Progenitor cell of endocrine pancreas (in vitro differentiated cells): ENCODE data around the gene IRF2BP2. TPM values are rescaled to one million over a fixed set of nuclear protein-coding genes. Genes with fewer than 3 reads are reported as not detected.

ENCODE experiments used
- DNase-seq: peaks from one replicate; pipeline ENCODE4 v3.0.0; 2021; ENCODE audit warnings: low spot score; ENCODE audit not compliant: unreplicated experiment
- H3K27ac Mint-ChIP-seq: 2 replicates; pipeline ENCODE4 v1.8.0; 2021; ENCODE audit warnings: mild to moderate bottlenecking, moderate library complexity, mixed read lengths
- H3K27me3 Mint-ChIP-seq: 2 replicates; pipeline ENCODE4 v1.8.0; 2021; ENCODE audit warnings: mixed read lengths
- H3K36me3 Mint-ChIP-seq: 2 replicates; pipeline ENCODE4 v1.8.0; 2022; ENCODE audit warnings: mixed read lengths; ENCODE audit not compliant: insufficient read depth
- H3K4me1 Mint-ChIP-seq: 2 replicates; pipeline ENCODE4 v1.8.0; 2021; ENCODE audit warnings: low read depth, mixed read lengths
- H3K4me3 Mint-ChIP-seq: 2 replicates; pipeline ENCODE4 v1.8.0; 2021; ENCODE audit warnings: low read depth, mild to moderate bottlenecking, moderate library complexity, mixed read lengths
- H3K9me3 Mint-ChIP-seq: 2 replicates; pipeline ENCODE4 v1.8.0; 2021; ENCODE audit warnings: low read depth, mixed read lengths
- total RNA-seq: library from RNA; stranded (reverse); gene quantifications from 2 replicates; pipeline ENCODE4 v1.2.1, GENCODE V29; 2021
- TF ChIP-seq, protein P1 (sequence below): fragments of 200-600 bp; sonication (generic); IDR thresholded peaks from one replicate; pipeline ENCODE4 v1.5.0; 2021; ENCODE audit warnings: antibody characterized with exemption, mild to moderate bottlenecking; ENCODE audit not compliant: unreplicated experiment

Gene IRF2BP2
- total RNA-seq, 1 donor from 2014 or later = 214 TPM

DNA sequence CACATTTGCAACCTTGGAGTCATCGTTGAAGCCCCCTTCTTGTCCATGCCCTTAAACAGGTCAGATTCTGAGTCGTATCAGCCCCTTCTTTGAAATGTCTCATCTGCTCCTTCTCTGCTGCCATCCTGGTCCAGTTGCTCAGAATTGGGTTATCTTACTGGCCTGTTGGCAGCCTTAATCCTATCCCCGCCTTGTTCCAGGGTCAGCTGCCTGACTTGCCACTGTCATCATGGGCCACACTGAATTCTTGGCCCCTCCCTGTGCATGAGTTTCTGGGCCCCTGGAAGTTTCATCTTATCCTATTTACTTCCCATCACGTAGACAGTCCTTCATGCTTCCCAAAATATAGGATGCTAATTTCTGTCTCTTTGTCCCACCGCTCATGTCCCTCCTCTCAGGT, 23.7 kb downstream of the IRF2BP2 start:
- no peaks in the 10 kb centered on the region for H3K9me3 Mint-ChIP-seq
- TF ChIP-seq, protein P1, sequence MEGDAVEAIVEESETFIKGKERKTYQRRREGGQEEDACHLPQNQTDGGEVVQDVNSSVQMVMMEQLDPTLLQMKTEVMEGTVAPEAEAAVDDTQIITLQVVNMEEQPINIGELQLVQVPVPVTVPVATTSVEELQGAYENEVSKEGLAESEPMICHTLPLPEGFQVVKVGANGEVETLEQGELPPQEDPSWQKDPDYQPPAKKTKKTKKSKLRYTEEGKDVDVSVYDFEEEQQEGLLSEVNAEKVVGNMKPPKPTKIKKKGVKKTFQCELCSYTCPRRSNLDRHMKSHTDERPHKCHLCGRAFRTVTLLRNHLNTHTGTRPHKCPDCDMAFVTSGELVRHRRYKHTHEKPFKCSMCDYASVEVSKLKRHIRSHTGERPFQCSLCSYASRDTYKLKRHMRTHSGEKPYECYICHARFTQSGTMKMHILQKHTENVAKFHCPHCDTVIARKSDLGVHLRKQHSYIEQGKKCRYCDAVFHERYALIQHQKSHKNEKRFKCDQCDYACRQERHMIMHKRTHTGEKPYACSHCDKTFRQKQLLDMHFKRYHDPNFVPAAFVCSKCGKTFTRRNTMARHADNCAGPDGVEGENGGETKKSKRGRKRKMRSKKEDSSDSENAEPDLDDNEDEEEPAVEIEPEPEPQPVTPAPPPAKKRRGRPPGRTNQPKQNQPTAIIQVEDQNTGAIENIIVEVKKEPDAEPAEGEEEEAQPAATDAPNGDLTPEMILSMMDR = no peak
- no peak overlapping the region for H3K4me3 Mint-ChIP-seq
- H3K4me1 Mint-ChIP-seq = no peaks in the 10 kb centered on the region
- no peak for DNase-seq
- no peak overlapping the region for H3K27ac Mint-ChIP-seq
- no peaks in the 10 kb centered on the region for H3K36me3 Mint-ChIP-seq
- peaks cover 4% of the 10 kb centered on the region for H3K27me3 Mint-ChIP-seq

DNA sequence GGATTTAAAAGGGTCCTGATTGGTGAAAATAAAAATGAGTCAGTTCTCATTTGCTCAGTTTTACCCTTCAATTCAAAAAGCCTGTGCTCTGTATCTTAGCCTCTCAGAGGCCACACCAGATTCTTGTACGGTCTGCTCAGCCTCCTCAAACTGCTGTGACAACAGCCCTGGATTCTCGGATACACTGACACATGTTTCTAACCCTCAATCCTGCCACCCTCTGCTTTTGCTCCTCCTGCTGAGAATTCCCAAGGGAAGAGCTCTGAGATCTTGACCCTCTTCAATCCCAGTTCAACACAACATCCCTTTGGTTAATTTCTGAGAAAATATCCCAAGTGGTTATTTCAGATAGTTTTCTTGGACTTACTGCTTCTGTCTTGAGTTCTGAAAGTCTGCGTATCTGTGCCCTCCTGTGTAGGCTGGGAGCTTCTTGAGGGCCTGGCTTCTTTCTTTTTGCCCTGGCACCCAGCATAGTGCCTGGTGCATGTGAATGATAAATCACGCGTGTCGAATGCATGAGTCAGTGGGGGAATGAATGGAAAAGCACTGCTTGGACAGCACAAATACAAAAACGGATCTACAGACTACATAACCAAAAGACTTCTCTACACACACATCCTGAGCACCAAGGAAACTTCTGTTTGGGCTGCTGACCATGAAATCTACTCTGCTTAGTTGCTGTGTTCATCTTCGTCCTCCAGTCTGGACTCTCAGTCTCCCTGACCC, 24.5 kb downstream of the IRF2BP2 start:
- H3K27ac Mint-ChIP-seq = no peak overlapping the region
- TF ChIP-seq, protein P1 = no peak

DNA sequence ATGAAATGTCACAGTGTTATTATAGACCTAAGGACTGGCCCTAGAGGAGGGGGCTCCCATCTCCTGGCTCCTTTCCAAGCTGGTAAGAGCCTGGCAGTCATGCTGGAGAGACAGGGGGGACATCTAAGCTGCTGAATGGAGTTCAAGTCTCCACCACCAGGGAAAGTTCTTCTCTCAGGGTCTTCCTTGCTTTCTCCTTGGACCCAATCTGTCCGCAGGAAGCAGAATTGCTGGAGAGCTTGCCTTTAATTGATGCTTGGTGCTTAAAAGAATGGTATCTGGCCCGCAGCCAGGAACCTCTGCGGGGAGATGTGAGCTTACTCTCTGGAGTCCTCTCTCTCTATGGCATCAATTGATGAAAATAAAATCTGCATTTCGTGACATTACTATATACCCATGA, 25.1 kb downstream of the IRF2BP2 start:
- Mint-ChIP-seq H3K4me1 (no peaks in the 10 kb centered on the region), H3K36me3 (no peaks in the 10 kb centered on the region), H3K27me3 (peaks cover 4% of the 10 kb centered on the region), H3K27ac (no peak overlapping the region), H3K4me3 (no peak overlapping the region), H3K9me3 (no peaks in the 10 kb centered on the region)
- TF ChIP-seq, protein P1 = no peak
- DNase-seq = no peak

More for the DNA sequence above, 24.5 kb downstream of the IRF2BP2 start:
- Mint-ChIP-seq H3K4me1 (no peaks in the 10 kb centered on the region), H3K36me3 (no peaks in the 10 kb centered on the region), H3K4me3 (no peak overlapping the region), H3K27me3 (peaks cover 4% of the 10 kb centered on the region), H3K9me3 (no peaks in the 10 kb centered on the region)
- no peak for DNase-seq

DNA sequence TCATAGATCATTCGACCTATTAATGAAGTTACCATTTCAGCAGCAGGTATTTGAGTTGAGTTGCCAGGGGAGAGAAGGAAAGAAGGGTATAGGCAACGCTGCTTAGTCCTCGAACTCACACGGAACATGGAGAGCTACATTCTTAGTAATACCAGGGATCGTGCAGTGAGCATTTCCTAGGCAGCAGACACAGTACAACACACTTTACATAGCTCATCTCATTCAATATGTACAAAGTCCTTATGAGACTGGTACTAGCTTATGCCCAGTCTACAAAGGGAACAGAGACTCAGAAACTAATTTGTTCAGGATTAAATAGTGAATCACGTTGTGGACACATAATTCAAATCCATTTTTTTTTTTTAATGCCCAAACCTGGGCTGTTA, 25.6 kb downstream of the IRF2BP2 start:
- Mint-ChIP-seq H3K4me1 (no peaks in the 10 kb centered on the region), H3K4me3 (no peak overlapping the region), H3K27ac (no peak overlapping the region), H3K36me3 (no peaks in the 10 kb centered on the region), H3K27me3 (peaks cover 4% of the 10 kb centered on the region), H3K9me3 (no peaks in the 10 kb centered on the region)
- DNase-seq = no peak
- TF ChIP-seq, protein P1 = no peak

DNA sequence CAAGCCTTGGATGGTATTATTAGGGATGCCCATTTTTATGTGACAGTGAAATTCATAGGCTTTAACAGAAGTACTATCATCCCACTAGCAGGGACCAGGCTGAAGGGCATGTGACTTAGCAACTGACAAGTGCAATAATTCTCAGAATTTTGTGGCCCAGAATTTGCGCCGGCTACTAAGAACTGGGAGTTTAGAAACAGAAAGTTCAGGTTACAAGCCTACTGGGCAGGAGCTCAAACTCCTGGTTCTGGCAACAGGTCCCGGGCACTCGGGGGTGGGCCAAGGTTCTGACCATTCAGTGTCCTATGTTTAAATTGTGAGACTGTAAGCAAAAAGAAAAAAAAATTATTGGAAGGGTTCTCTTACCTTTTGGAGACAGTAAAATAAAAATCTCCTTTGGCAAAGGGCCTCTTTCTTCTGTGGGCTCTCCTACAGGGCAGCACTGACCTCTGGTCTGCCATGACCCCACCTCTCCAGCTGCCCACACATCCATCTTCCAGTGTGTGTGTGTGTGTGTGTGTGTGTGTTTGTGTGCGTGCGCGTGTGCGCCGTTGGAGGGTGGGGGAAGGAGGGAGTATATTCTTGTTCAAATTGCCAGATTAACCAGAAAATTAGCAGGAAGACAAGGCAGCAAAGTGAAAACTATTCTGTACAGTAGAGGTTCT, 26.1 kb downstream of the IRF2BP2 start:
- no peaks in the 10 kb centered on the region for H3K4me1 Mint-ChIP-seq
- peaks cover 4% of the 10 kb centered on the region for H3K27me3 Mint-ChIP-seq
- H3K27ac Mint-ChIP-seq = no peak overlapping the region
- H3K9me3 Mint-ChIP-seq = no peaks in the 10 kb centered on the region
- H3K36me3 Mint-ChIP-seq = no peaks in the 10 kb centered on the region
- no peak for DNase-seq
- TF ChIP-seq, protein P1 = no peak
- no peak overlapping the region for H3K4me3 Mint-ChIP-seq
